Psoas muscle (tissue), 8 donors: Measurements from ENCODE around the gene ZRANB1. TPM values are rescaled to one million over a fixed set of nuclear protein-coding genes. Genes with fewer than 3 reads are reported as not detected.

Experiments used
- ATAC-seq, 4 donors: fragments of 200-7000 bp; cut with Tn5 transposase; one replicate each; pipeline ENCODE4 v1.9.1; 2020; ENCODE audit warnings: moderate library complexity in 3 of 4, mild to moderate bottlenecking in 2 of 4
- DNase-seq, 2 donors: peaks; one replicate each; pipeline ENCODE4 v3.0.0-alpha.2; 2020
- H3K27ac ChIP-seq: fragments of 200-600 bp; one replicate; pipeline ENCODE4 v1.8.0; 2022
- H3K27me3 ChIP-seq, 3 donors: fragments of 200-600 bp in 1 of 3; one replicate each; pipeline versions ENCODE4 v1.6.1 to v1.8.0; 2013 to 2022; ENCODE audit warnings: low read length in 2 of 3, mild to moderate bottlenecking in 2 of 3, moderate library complexity in 1 of 3; ENCODE audit not compliant: insufficient read depth in 3 of 3
- H3K36me3 ChIP-seq, 2 donors: fragments of 200-600 bp in 1 of 2; one replicate each; pipeline versions ENCODE4 v1.6.1 to v1.8.0; 2013 to 2022; ENCODE audit warnings: low read depth in 1 of 2, mild to moderate bottlenecking in 1 of 2, moderate library complexity in 1 of 2; ENCODE audit not compliant: insufficient read depth in 1 of 2
- H3K4me1 ChIP-seq: fragments of 200-600 bp; one replicate; pipeline ENCODE4 v1.8.0; 2022
- H3K4me3 ChIP-seq: fragments of 200-600 bp; one replicate; pipeline ENCODE4 v1.8.0; 2022; ENCODE audit warnings: mild to moderate bottlenecking
- H3K9me3 ChIP-seq: fragments of 200-600 bp; one replicate; pipeline ENCODE4 v1.8.0; 2022
- WGBS, 3 donors: extraction: QIAGEN DNeasy Blood & Tissue Kit; methylation state at CpG; one replicate each; pipeline versions ENCODE4 v1.1.6 to v1.1.7; 2013; 5-methylcytosine and 5-hydroxymethylcytosine counted together
- intact Hi-C, 2 donors: fragments of 100-400 bp; cut with DNase I; formaldehyde crosslinking; loops; one replicate each; pipeline versions ENCODE4 v1.11.0 to v1.14.2; 2022
- polyA plus RNA-seq, 3 donors: library from polyadenylated mRNA; stranded (reverse); fragments of 200-250 nt; gene quantifications; one replicate each; pipeline ENCODE4 v1.2.3, GENCODE V29; 2013
- total RNA-seq, 4 donors: library from RNA; stranded (reverse); fragmentation: NEBNext Ultra II Directional in 2 of 4; extraction: Animal tissue kit (Norgen Biotek cat#: 25700) in 2 of 4; gene quantifications; one replicate each; pipeline versions ENCODE4 v1.2.1 to v1.2.4, GENCODE V29; 2021 to 2023
- TF ChIP-seq, protein P1 (sequence below): fragments of 200-600 bp; IDR thresholded peaks from one replicate; pipeline ENCODE4 v1.8.0; 2022; ENCODE audit warnings: antibody characterized with exemption
- donor health status: healthy with polysubstance abuse.
- donor health status: DM: no; HTN: no; CAD: no; lungs with moderate emphysema.
- donor health status: Bipolar disorder and iron deficiency.
- donor health status: healthy.
- donor health status: DM: yes; HTN: yes; CAD: no.
- donor health status: DM: no; HTN: no; CAD: no.
- donor health status: DM: no; HTN: no; CAD: no.
- donor health status: DM: yes; HTN: yes; CAD: no.

Gene ZRANB1
- total and polyA plus RNA-seq, 7 donors: 20.9 to 115 (median 57.3) TPM

DNA sequence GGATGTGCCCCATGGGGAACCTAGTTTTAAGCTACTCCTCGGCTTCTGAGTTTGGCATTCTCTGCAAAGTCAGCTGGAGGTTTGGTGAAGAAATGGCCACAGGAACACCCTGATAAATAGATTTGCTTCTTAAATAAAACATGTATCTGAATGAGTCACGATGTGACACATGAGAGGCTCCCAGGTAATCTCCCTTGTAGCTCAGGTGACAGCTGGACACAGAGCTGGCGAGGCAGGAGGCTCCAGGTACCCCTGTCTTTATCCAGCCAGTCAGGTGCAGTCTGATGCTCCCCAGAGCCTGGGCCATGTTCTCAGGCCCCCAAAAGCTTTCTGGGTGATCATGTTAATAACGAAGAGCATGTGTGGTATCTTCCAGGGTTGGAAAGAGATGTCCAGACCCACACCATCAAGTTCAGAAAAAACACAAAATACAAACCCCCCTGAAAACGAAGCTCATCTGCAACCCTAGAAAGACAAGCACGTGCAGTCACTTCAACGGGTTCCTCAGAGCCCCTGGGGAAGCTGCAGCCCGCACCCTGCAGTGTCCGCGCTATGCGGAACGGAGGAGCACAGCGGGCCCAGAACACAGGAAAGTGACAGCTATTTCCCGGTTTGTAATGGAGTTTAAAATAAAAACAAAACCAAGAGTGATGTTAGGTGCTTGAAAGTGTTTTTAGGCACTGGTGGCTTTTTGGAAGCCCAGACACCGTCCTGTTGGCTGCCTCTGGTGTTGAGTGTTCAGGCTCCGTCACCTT is 69.4 kb downstream of the ZRANB1 start:
- ATAC-seq (peak in 3 of 4 donors; percentile 0 to 2 (median 1)), DNase-seq (no peak)
- H3K27ac ChIP-seq: peak overlapping the region; percentile 85
- H3K27me3 ChIP-seq: no peaks in the 10 kb centered on the region
- H3K9me3 ChIP-seq: no peaks in the 10 kb centered on the region
- peaks cover 97% of the 10 kb centered on the region for H3K4me1 ChIP-seq
- no peaks in the 10 kb centered on the region for H3K36me3 ChIP-seq
- H3K4me3 ChIP-seq: no peak overlapping the region
- intact Hi-C loops: loop anchor here in 1 of 2 donors (5.0 kb wide), 1 partner anchor 51 kb away; no protein-coding TSS in a partner anchor
- TF ChIP-seq, protein P1, sequence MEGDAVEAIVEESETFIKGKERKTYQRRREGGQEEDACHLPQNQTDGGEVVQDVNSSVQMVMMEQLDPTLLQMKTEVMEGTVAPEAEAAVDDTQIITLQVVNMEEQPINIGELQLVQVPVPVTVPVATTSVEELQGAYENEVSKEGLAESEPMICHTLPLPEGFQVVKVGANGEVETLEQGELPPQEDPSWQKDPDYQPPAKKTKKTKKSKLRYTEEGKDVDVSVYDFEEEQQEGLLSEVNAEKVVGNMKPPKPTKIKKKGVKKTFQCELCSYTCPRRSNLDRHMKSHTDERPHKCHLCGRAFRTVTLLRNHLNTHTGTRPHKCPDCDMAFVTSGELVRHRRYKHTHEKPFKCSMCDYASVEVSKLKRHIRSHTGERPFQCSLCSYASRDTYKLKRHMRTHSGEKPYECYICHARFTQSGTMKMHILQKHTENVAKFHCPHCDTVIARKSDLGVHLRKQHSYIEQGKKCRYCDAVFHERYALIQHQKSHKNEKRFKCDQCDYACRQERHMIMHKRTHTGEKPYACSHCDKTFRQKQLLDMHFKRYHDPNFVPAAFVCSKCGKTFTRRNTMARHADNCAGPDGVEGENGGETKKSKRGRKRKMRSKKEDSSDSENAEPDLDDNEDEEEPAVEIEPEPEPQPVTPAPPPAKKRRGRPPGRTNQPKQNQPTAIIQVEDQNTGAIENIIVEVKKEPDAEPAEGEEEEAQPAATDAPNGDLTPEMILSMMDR: no peak
- WGBS, 3 donors: 51 to 75% (median 54%) methylated on average over 16 of the region's 16 CpGs

DNA sequence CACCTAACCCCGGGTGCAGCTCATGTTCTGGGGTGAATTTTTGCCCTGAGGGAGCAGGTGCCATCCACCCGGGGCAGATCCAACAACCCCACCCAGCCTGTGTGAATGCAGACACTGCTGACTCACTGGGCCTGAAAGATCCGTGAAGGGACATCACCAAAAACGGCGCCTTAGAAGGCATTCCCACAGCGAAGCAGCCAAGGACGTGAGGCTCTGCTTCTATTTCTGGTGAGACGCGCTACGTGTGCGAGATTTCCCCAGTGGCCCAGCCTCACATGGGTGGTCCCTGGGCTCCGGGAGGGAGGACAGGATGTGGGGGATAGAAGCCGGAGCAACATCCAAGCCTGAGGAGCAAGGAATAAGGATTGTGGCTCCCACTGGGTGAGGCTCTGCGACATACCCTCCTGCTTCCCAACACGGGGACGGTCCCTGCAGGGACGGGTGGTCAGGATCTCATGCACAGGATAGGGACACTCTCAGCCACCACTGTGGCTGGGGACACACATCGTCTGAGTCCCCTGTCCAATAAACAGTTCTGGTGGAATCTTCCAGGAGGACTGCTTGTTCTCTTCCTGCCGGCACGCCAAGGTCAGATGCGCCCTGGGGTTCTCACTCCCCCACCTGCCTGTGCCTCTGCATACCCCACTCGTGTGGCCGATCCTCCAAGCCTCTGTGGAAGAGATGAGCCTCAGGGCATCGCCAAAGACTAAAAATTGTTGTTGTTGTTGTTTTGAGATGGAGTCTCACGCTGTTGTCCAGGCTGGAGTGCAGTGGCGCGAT is 70.2 kb downstream of the ZRANB1 start:
- ATAC-seq (peak; percentile 61 to 73 (median 72)), DNase-seq (peak; percentile 52 to 89)
- Histone ChIP-seq H3K4me1 (peaks cover 97% of the 10 kb centered on the region), H3K4me3 (no peak overlapping the region), H3K27me3 (no peaks in the 10 kb centered on the region), H3K27ac (peak overlapping the region; percentile 85), H3K36me3 (no peaks in the 10 kb centered on the region), H3K9me3 (no peaks in the 10 kb centered on the region)
- intact Hi-C loops: loop anchor here in 1 of 2 donors (5.0 kb wide), 1 partner anchor 50 kb away; no protein-coding TSS in a partner anchor
- WGBS, 3 donors: 38 to 59% (median 48%) methylated on average over 27 of the region's 27 CpGs
- TF ChIP-seq, protein P1: no peak

DNA sequence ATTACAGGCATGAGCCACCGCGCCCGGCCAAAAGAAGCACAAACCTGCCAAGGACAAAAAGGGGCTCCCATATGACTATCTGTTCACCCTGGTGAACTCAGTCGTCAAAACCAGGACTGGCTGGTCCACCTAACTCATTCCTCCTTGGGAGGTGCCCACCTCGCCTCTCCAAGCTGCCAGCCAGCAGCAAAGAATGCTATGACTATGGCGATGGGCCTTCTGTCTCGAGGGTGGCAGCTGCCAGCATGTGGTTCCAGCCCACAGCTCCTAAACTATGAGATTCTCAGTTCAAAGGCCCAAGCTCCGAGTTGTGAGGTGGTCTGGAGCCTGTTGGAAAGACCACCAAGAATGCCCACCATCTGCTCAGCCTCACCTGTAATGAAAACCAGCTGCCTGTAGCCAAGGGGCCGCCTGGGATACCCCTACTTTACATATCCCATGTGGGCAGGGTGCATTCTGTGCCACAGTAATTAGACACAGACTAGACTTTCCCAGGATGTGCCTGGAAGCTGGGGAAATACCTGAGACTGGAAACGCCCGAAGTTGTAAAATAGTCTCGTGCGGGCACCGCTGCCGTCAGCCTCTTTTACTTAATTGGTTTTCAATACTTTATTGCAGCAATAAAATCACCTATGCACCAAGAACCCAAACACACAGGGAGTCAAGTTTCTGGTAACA is 71.1 kb downstream of the ZRANB1 start:
- 79 to 87% (median 79%) methylated on average over 15 of the region's 15 CpGs for WGBS, 3 donors
- TF ChIP-seq, protein P1: no peak
- no peaks in the 10 kb centered on the region for H3K9me3 ChIP-seq
- no peaks in the 10 kb centered on the region for H3K27me3 ChIP-seq
- ATAC-seq: peak in 1 of 4 donors; percentile 5
- H3K4me3 ChIP-seq: no peak overlapping the region
- peak in 1 of 2 donors; percentile 25 for DNase-seq
- H3K4me1 ChIP-seq: peaks cover 97% of the 10 kb centered on the region
- peak overlapping the region; percentile 85 for H3K27ac ChIP-seq
- intact Hi-C loops: loop anchor here in 1 of 2 donors (5.0 kb wide), 1 partner anchor 49 kb away; no protein-coding TSS in a partner anchor
- no peaks in the 10 kb centered on the region for H3K36me3 ChIP-seq

DNA sequence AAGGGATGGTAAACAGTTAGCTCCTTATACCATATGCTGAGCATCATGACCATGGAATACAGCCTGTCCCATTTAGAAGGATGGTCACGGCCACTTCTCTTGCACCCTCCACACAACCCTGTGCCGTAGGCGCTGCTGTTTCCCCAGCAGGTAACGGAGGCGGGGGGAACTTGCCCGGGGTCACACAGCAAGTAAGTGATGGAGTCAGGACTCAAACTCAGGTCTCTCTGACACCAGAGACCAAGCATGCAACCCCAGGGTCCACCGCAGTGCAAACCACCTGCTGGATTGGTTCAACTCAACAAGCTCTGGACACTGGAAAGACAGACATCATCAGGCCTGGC is 71.6 kb downstream of the ZRANB1 start:
- intact Hi-C loops: loop anchor here in 1 of 2 donors (5.0 kb wide), 1 partner anchor 49 kb away; no protein-coding TSS in a partner anchor
- WGBS, 3 donors: 94 to 96% (median 95%) methylated on average over 7 of the region's 7 CpGs
- peak in 1 of 2 donors; percentile 27 for DNase-seq
- no peaks in the 10 kb centered on the region for H3K27me3 ChIP-seq
- H3K9me3 ChIP-seq: no peaks in the 10 kb centered on the region
- H3K4me1 ChIP-seq: peaks cover 97% of the 10 kb centered on the region
- no peak for ATAC-seq
- no peak overlapping the region for H3K4me3 ChIP-seq
- no peaks in the 10 kb centered on the region for H3K36me3 ChIP-seq
- TF ChIP-seq, protein P1: no peak
- peak overlapping the region; percentile 85 for H3K27ac ChIP-seq
